ENCODE data around the gene SNX33. TPM values are rescaled to one million over a fixed set of nuclear protein-coding genes. Genes with fewer than 3 reads are reported as not detected.

The SNX33 gene
- total RNA-seq, 2 donors from 2014 or later: 1.7 to 1.8 TPM

DNA sequence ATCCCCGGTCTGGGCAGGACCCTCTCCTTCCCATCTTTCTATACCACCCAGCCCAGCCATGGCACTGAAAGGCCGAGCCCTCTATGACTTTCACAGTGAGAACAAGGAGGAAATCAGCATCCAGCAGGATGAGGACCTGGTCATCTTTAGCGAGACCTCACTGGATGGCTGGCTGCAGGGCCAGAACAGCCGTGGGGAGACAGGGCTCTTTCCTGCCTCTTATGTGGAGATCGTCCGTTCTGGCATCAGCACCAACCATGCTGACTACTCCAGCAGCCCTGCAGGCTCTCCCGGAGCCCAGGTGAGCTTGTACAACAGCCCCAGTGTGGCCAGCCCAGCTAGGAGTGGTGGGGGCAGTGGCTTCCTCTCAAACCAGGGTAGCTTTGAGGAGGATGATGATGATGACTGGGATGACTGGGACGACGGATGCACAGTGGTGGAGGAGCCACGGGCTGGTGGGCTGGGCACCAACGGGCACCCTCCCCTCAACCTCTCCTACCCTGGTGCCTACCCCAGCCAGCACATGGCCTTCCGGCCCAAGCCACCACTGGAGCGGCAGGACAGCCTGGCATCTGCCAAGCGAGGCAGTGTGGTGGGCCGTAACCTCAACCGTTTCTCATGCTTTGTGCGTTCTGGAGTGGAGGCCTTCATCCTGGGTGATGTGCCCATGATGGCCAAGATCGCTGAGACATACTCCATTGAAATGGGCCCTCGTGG, 1.5 kb downstream of the SNX33 start:
- no peak for ATAC-seq
- DNase-seq: no peak
- Mint-ChIP-seq H3K4me3 (peak overlapping the region; percentile 87), H3K36me3 (ENCODE audit: low read depth) (no peaks in the 10 kb centered on the region), H3K27me3 (no peaks in the 10 kb centered on the region), H3K27ac (no peak overlapping the region), H3K4me1 (peaks cover 31% of the 10 kb centered on the region)
- H3K9me3 ChIP-seq (ENCODE audit: control insufficient read depth, low read length, poor library complexity, severe bottlenecking): no peaks in the 10 kb centered on the region

- Mint-ChIP-seq H3K4me3 (peak overlapping the region; percentile 45), H3K27me3 (no peaks in the 10 kb centered on the region), H3K4me1 (peaks cover 29% of the 10 kb centered on the region), H3K36me3 (ENCODE audit: low read depth) (no peaks in the 10 kb centered on the region), H3K27ac (no peak overlapping the region)
- DNase-seq (no peak), ATAC-seq (no peak)
- no peaks in the 10 kb centered on the region for H3K9me3 ChIP-seq (ENCODE audit: control insufficient read depth, low read length, poor library complexity, severe bottlenecking)
Observed at GRCh38 chr15:75649848-75650247, 2.1 kb downstream of the SNX33 start.

DNA sequence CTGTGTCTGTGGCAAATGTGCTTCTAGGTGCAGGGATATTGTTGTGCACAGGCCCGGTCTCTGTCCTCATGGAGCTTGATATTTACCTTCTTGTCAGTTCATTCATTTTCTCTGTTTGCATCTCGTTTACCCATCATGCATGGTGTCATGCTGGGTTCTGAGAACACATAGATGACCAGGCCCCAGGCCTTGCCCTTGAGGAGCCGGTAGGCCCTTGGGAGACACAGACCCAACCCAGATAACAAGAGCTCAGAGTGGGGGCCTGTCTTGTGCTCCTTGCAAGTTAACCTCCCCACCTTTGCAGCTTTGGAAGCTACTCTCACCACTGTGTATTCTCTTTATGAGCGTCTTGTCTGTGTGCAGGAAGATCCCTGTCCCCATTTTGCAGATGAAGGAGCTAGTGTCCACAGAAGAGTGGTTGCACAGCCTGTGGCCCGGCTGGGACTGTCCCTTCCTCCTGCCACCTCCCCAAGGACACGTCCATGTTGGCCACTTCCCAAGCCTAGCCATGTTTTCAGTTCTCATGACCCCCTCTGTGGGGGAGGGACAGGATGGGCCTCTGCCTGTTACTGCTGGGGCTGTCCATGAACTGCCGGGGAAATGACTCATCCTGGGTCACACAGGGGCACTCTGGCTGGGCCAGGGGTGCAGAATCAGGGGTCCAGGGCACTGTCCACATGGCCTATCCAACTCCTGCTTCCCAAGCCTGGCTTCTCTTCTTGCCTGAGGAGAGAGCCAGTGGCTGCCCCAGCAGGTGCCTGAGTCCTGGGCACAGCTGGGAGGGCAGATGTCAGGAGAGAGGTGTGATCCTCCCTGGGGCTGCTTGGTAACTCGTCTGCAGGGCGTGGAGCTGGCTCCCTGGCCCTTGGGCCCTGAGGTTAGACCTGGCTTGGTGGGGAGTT, 3.4 kb downstream of the SNX33 start:
- peaks cover 29% of the 10 kb centered on the region for H3K4me1 Mint-ChIP-seq
- H3K9me3 ChIP-seq (ENCODE audit: control insufficient read depth, low read length, poor library complexity, severe bottlenecking): no peaks in the 10 kb centered on the region
- H3K27me3 Mint-ChIP-seq: no peaks in the 10 kb centered on the region
- DNase-seq (no peak), ATAC-seq (no peak)
- peak overlapping the region; percentile 60 for H3K27ac Mint-ChIP-seq
- H3K36me3 Mint-ChIP-seq (ENCODE audit: low read depth): no peaks in the 10 kb centered on the region
- no peak overlapping the region for H3K4me3 Mint-ChIP-seq

GRCh38 chr15:75651810-75652543, 4.3 kb downstream of the SNX33 start:
- H3K27me3 Mint-ChIP-seq: no peaks in the 10 kb centered on the region
- peak; percentile 19 for ATAC-seq
- peak overlapping the region; percentile 60 for H3K27ac Mint-ChIP-seq
- H3K4me1 Mint-ChIP-seq: peaks cover 24% of the 10 kb centered on the region
- DNase-seq: no peak
- no peaks in the 10 kb centered on the region for H3K9me3 ChIP-seq (ENCODE audit: control insufficient read depth, low read length, poor library complexity, severe bottlenecking)
- no peaks in the 10 kb centered on the region for H3K36me3 Mint-ChIP-seq (ENCODE audit: low read depth)
- H3K4me3 Mint-ChIP-seq: no peak overlapping the region

DNA sequence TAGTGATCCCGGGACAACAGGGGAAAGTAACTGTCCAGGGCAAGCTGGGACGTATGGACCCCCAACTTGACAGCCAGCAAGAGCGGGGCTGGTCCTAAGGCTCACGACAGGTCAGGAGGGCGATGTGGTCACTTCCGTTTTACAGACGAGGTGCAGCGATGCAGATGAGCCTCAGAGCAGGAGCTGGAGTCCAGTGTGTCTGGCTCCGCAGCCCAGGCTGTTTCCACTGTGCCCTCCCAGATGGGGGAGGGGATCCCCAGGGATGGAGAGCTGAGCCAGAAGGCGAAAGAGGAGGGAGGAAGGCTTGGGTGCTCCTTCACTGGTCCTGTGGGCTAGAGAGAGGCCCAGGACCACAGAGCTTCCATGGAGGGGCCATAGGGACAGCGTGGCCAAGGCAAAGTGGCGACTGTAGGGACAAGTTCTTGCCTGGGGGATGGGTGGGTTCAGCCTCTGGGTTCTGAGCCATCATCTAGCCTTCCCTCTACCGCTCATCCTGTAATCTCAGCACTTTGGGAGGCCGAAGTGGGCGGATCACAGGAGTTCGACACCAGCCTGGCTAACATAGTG, 5.7 kb downstream of the SNX33 start:
- Mint-ChIP-seq H3K4me1 (peaks cover 21% of the 10 kb centered on the region), H3K27ac (peak overlapping the region; percentile 61), H3K36me3 (ENCODE audit: low read depth) (no peaks in the 10 kb centered on the region), H3K27me3 (no peaks in the 10 kb centered on the region), H3K4me3 (no peak overlapping the region)
- no peak for ATAC-seq
- no peaks in the 10 kb centered on the region for H3K9me3 ChIP-seq (ENCODE audit: control insufficient read depth, low read length, poor library complexity, severe bottlenecking)
- no peak for DNase-seq

- no peak for ATAC-seq
- H3K4me1 Mint-ChIP-seq: peaks cover 16% of the 10 kb centered on the region
- peak overlapping the region; percentile 61 for H3K27ac Mint-ChIP-seq
- H3K27me3 Mint-ChIP-seq: no peaks in the 10 kb centered on the region
- DNase-seq: no peak
- H3K4me3 Mint-ChIP-seq: no peak overlapping the region
- no peaks in the 10 kb centered on the region for H3K9me3 ChIP-seq (ENCODE audit: control insufficient read depth, low read length, poor library complexity, severe bottlenecking)
- no peaks in the 10 kb centered on the region for H3K36me3 Mint-ChIP-seq (ENCODE audit: low read depth)
Observed at GRCh38 chr15:75654201-75654907, 6.6 kb downstream of the SNX33 start.

- DNase-seq (no peak), ATAC-seq (no peak)
- H3K4me3 Mint-ChIP-seq: no peak overlapping the region
- peaks cover 2% of the 10 kb centered on the region for H3K36me3 Mint-ChIP-seq (ENCODE audit: low read depth)
- H3K27ac Mint-ChIP-seq: no peak overlapping the region
- no peaks in the 10 kb centered on the region for H3K9me3 ChIP-seq (ENCODE audit: control insufficient read depth, low read length, poor library complexity, severe bottlenecking)
- H3K4me1 Mint-ChIP-seq: peaks cover 13% of the 10 kb centered on the region
- H3K27me3 Mint-ChIP-seq: no peaks in the 10 kb centered on the region
Observed at GRCh38 chr15:75655931-75656330, 8.2 kb downstream of the SNX33 start.

- Mint-ChIP-seq H3K4me3 (no peak overlapping the region), H3K27me3 (no peaks in the 10 kb centered on the region), H3K4me1 (peaks cover 10% of the 10 kb centered on the region), H3K36me3 (ENCODE audit: low read depth) (peaks cover 2% of the 10 kb centered on the region), H3K27ac (no peak overlapping the region)
- H3K9me3 ChIP-seq (ENCODE audit: control insufficient read depth, low read length, poor library complexity, severe bottlenecking): no peaks in the 10 kb centered on the region
- DNase-seq: no peak
- no peak for ATAC-seq
Observed at GRCh38 chr15:75656331-75656730, 8.6 kb downstream of the SNX33 start.

GRCh38 chr15:75656813-75657212, 9.1 kb downstream of the SNX33 start:
- Mint-ChIP-seq H3K27ac (no peak overlapping the region), H3K4me3 (no peak overlapping the region), H3K27me3 (no peaks in the 10 kb centered on the region), H3K4me1 (peaks cover 8% of the 10 kb centered on the region), H3K36me3 (ENCODE audit: low read depth) (peaks cover 2% of the 10 kb centered on the region)
- DNase-seq (no peak), ATAC-seq (no peak)
- no peaks in the 10 kb centered on the region for H3K9me3 ChIP-seq (ENCODE audit: control insufficient read depth, low read length, poor library complexity, severe bottlenecking)

DNA sequence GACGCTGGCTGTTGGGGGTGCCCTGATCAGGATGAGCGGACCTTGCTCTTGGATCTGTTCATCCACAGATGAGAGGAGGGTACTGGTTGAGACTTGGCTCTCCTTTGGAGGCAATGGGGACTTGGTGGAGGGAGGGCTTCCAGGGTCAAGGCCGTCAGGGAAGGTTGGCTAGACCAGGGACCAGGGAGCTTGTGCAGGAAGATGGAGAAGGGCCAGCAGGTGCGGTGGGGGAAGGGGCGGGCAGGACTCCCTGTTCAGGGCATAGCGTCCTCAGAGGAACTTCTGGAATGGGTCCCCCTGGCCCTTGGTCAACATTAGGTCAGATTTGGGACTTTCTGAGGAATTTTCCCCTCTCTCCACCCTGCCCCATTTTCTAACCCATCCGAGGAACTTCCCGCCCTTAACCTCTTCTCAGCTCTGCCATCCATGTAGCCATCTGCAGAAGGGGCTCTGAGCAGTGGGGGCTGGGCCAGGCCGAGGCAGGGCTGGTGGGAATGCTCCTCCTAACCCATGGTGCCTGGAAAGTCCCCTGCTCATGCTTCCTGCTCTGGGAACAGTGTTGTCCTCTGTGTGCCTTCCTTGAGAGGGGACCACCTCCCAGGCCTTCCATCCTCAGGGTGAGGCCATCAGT, 11.5 kb downstream of the SNX33 start:
- no peaks in the 10 kb centered on the region for H3K27me3 Mint-ChIP-seq
- DNase-seq (no peak), ATAC-seq (no peak)
- H3K36me3 Mint-ChIP-seq (ENCODE audit: low read depth): peaks cover 2% of the 10 kb centered on the region
- peak overlapping the region; percentile 9 for H3K27ac Mint-ChIP-seq
- H3K9me3 ChIP-seq (ENCODE audit: control insufficient read depth, low read length, poor library complexity, severe bottlenecking): no peaks in the 10 kb centered on the region
- no peak overlapping the region for H3K4me3 Mint-ChIP-seq
- peaks cover 5% of the 10 kb centered on the region for H3K4me1 Mint-ChIP-seq

DNA sequence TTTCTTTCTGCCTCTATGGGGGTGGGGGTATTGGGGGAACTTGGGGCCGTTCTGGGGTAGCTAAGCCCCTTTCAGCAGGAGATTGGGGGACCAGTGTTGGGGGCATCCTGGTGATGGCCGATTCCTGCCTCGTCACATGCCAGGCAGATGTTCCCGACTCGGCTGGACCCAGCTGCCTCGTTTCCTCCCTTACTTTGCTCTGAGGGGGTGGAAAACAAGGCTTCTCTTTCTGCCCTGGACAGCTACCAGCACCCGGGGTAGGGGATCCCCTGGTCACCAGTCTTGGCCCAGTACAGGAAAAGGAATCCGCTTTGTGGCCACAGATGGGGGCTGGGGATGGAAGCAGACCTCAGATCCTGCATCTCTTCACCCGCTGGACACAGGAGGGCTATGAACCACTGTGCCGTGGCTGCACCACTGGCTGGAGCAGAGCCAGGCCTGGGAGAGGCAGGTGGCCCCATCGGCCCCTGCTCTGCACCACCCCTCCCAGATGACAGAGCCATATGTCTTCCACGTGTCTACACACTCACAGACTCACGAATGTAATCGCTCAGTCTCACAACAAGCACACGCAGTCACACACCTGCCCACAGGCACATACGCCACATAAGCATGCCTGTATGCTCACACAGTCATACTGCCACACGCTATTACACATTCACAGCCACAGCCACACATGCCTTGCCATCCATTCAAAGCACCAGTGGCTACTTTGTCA, 12.4 kb downstream of the SNX33 start:
- no peaks in the 10 kb centered on the region for H3K27me3 Mint-ChIP-seq
- DNase-seq (no peak), ATAC-seq (no peak)
- H3K36me3 Mint-ChIP-seq (ENCODE audit: low read depth): peaks cover 2% of the 10 kb centered on the region
- no peaks in the 10 kb centered on the region for H3K9me3 ChIP-seq (ENCODE audit: control insufficient read depth, low read length, poor library complexity, severe bottlenecking)
- peaks cover 5% of the 10 kb centered on the region for H3K4me1 Mint-ChIP-seq
- H3K27ac Mint-ChIP-seq: peak overlapping the region; percentile 45
- H3K4me3 Mint-ChIP-seq: no peak overlapping the region
